WTC11 (cell line): ENCODE measurements around the gene EIF2A. TPM values are rescaled to one million over a fixed set of nuclear protein-coding genes. Genes with fewer than 3 reads are reported as not detected.

Source experiments
- ATAC-seq: fragments of 200-7000 bp; cut with Tn5 transposase; 2 replicates; pipeline ENCODE4 v1.10.0; 2021; ENCODE audit warnings: mild to moderate bottlenecking, moderate library complexity
- CTCF ChIA-PET: fragments of 300-600 bp; sonication (Branson Sonifier 250); formaldehyde crosslinking; loops from one replicate; lab custom pipeline; 2021; ENCODE audit warnings: antibody characterized with exemption; lab: Charles Lee
- POLR2A ChIA-PET: fragments of 350-600 bp; sonication (Branson Sonifier 250); formaldehyde crosslinking; loops from one replicate; lab custom pipeline; 2021; ENCODE audit warnings: antibody characterized with exemption; lab: Charles Lee
- DNase-seq: peaks from one replicate; pipeline ENCODE4 v3.0.0; 2021; ENCODE audit warnings: low spot score
- H3K27ac Mint-ChIP-seq: 2 replicates; pipeline ENCODE4 v1.8.0; 2021; ENCODE audit warnings: mixed read lengths
- H3K27me3 Mint-ChIP-seq: 2 replicates; pipeline ENCODE4 v1.8.0; 2021; ENCODE audit warnings: low read depth, mild to moderate bottlenecking, moderate library complexity, mixed read lengths
- H3K36me3 Mint-ChIP-seq: 2 replicates; pipeline ENCODE4 v1.8.0; 2021; ENCODE audit warnings: mixed read lengths
- H3K4me1 Mint-ChIP-seq: 2 replicates; pipeline ENCODE4 v1.8.0; 2022; ENCODE audit warnings: mixed read lengths
- H3K4me3 Mint-ChIP-seq: 2 replicates; pipeline ENCODE4 v1.8.0; 2021; ENCODE audit warnings: mild to moderate bottlenecking, moderate library complexity, mixed read lengths
- H3K9me3 Mint-ChIP-seq: 2 replicates; pipeline ENCODE4 v1.8.0; 2021; ENCODE audit warnings: mixed read lengths
- CBFB ChIP-seq: sonication (generic); formaldehyde crosslinking; IDR thresholded peaks from 2 replicates; pipeline ENCODE4 v1.8.1; 2022; ENCODE audit warnings: mild to moderate bottlenecking, low read depth, missing genetic modification reagents
- CDX4 ChIP-seq: fragments of 250-450 bp; sonication (Bioruptor Pico); IDR thresholded peaks from 2 replicates; pipeline ENCODE4 v1.9.0; 2021; ENCODE audit warnings: moderate library complexity, mild to moderate bottlenecking, inconsistent platforms, borderline replicate concordance
- CTCF ChIP-seq: fragments of 200-600 bp; IDR thresholded peaks from 2 replicates; pipeline ENCODE4 v1.8.0; 2022; ENCODE audit warnings: antibody characterized with exemption
- E2F4 ChIP-seq: sonication (generic); formaldehyde crosslinking; IDR thresholded peaks from 2 replicates; pipeline ENCODE4 v1.8.1; 2022; ENCODE audit warnings: low read depth, mild to moderate bottlenecking, moderate library complexity, missing genetic modification reagents, borderline replicate concordance
- GABPB1 ChIP-seq: sonication (generic); formaldehyde crosslinking; IDR thresholded peaks from 2 replicates; pipeline ENCODE4 v1.8.1; 2023; ENCODE audit warnings: mild to moderate bottlenecking, missing genetic modification reagents
- NFATC4 ChIP-seq: fragments of 250-450 bp; sonication (Bioruptor Pico); IDR thresholded peaks from 2 replicates; pipeline ENCODE4 v1.9.0; 2021; ENCODE audit warnings: mild to moderate bottlenecking
- NFE2L1 ChIP-seq: sonication (generic); formaldehyde crosslinking; IDR thresholded peaks from 2 replicates; pipeline ENCODE4 v1.8.1; 2023; ENCODE audit warnings: missing genetic modification reagents
- PREB ChIP-seq: sonication (generic); formaldehyde crosslinking; IDR thresholded peaks from 2 replicates; pipeline ENCODE4 v1.8.1; 2022; ENCODE audit warnings: mild to moderate bottlenecking, missing genetic modification reagents, moderate library complexity, borderline replicate concordance
- ZNF317 ChIP-seq: sonication (generic); formaldehyde crosslinking; IDR thresholded peaks from 2 replicates; pipeline ENCODE4 v1.8.1; 2023; ENCODE audit warnings: low read depth, mild to moderate bottlenecking, moderate library complexity, missing genetic modification reagents, borderline replicate concordance
- ZNF532 ChIP-seq: fragments of 250-450 bp; sonication (Bioruptor Pico); IDR thresholded peaks from 2 replicates; pipeline ENCODE4 v1.9.0; 2021; ENCODE audit warnings: mild to moderate bottlenecking, borderline replicate concordance
- total RNA-seq: library from RNA; stranded (reverse); gene quantifications from 3 replicates; pipeline ENCODE4 v1.2.3, GENCODE V29; 2021

EIF2A gene
- total RNA-seq, 1 experiment from 2014 or later, result 88.4 TPM

- no peak for TF ChIP-seq ZNF532
- no peak for TF ChIP-seq NFATC4
- no peak for TF ChIP-seq GABPB1
- TF ChIP-seq PREB, result no peak
- no peak for TF ChIP-seq E2F4 (CRISPR knock-in tag)
Measured at GRCh38 chr3:150613034-150613433, 66.4 kb downstream of the EIF2A start (continued).

GRCh38 chr3:150613709-150614480 is 67.3 kb downstream of the EIF2A start:
- POLR2A ChIA-PET, result interaction anchor here (0.7 kb wide), 1 partner anchor 12 kb away, joined by 3 read pairs; no protein-coding TSS in a partner anchor

More at GRCh38 chr3:150613709-150614480, 67.3 kb downstream of the EIF2A start:
- H3K27me3 Mint-ChIP-seq, result no peaks in the 10 kb centered on the region
- no peak for DNase-seq
- no peak overlapping the region for H3K27ac Mint-ChIP-seq
- peaks cover 15% of the 10 kb centered on the region for H3K4me1 Mint-ChIP-seq
- CTCF ChIA-PET, result no interaction called here
- no peak overlapping the region for H3K4me3 Mint-ChIP-seq
- peaks cover 41% of the 10 kb centered on the region for H3K36me3 Mint-ChIP-seq
- no peak for TF ChIP-seq CBFB (CRISPR knock-in tag)
- no peak for TF ChIP-seq ZNF317
- no peak for TF ChIP-seq NFE2L1 (CRISPR knock-in tag)
- TF ChIP-seq CTCF, result no peak
- TF ChIP-seq CDX4, result no peak
- peaks cover 9% of the 10 kb centered on the region for H3K9me3 Mint-ChIP-seq
- no peak for ATAC-seq
